ENCODE results near the gene ARHGEF10L. TPM values are rescaled to one million over a fixed set of nuclear protein-coding genes. Genes with fewer than 3 reads are reported as not detected.

Gene ARHGEF10L
- polyA plus RNA-seq, 1 donor = 29.4 TPM

GRCh38 chr1:17639703-17640340 lies 100.3 kb downstream of the ARHGEF10L start:
- no peak for DNase-seq

GRCh38 chr1:17640393-17640792 lies 100.9 kb downstream of the ARHGEF10L start:
- no peak for DNase-seq

GRCh38 chr1:17640975-17641374 lies 101.5 kb downstream of the ARHGEF10L start:
- DNase-seq = no peak

GRCh38 chr1:17642169-17642568 lies 102.7 kb downstream of the ARHGEF10L start:
- DNase-seq = no peak

GRCh38 chr1:17642943-17643342 lies 103.4 kb downstream of the ARHGEF10L start:
- no peak for DNase-seq

GRCh38 chr1:17643861-17644703 lies 104.6 kb downstream of the ARHGEF10L start:
- no peak for DNase-seq

GRCh38 chr1:17645068-17645911 lies 105.8 kb downstream of the ARHGEF10L start:
- no peak for DNase-seq

GRCh38 chr1:17646444-17647280 lies 107.2 kb downstream of the ARHGEF10L start:
- no peak for DNase-seq

GRCh38 chr1:17648457-17649145 lies 109.1 kb downstream of the ARHGEF10L start:
- DNase-seq = no peak

GRCh38 chr1:17649371-17650106 lies 110.0 kb downstream of the ARHGEF10L start:
- DNase-seq = no peak

- DNase-seq = no peak
Observed at GRCh38 chr1:17653276-17653675, 113.8 kb downstream of the ARHGEF10L start.

GRCh38 chr1:17653728-17654351 lies 114.3 kb downstream of the ARHGEF10L start:
- peak; percentile 51 for DNase-seq

- DNase-seq = no peak
Observed at GRCh38 chr1:17654519-17654918, 115.0 kb downstream of the ARHGEF10L start.

GRCh38 chr1:17655169-17655568 lies 115.7 kb downstream of the ARHGEF10L start:
- DNase-seq = no peak

- DNase-seq = no peak
Observed at GRCh38 chr1:17655922-17656321, 116.4 kb downstream of the ARHGEF10L start.

- DNase-seq = no peak
Observed at GRCh38 chr1:17657436-17657835, 117.9 kb downstream of the ARHGEF10L start.

- no peak for DNase-seq
Observed at GRCh38 chr1:17658837-17659236, 119.3 kb downstream of the ARHGEF10L start.

GRCh38 chr1:17661546-17662157 lies 122.2 kb downstream of the ARHGEF10L start:
- peak; percentile 49 for DNase-seq

- no peak for DNase-seq
Observed at GRCh38 chr1:17662296-17662695, 122.8 kb downstream of the ARHGEF10L start.

GRCh38 chr1:17662786-17663185 lies 123.3 kb downstream of the ARHGEF10L start:
- no peak for DNase-seq

Measured in hindlimb muscle (tissue), 1 donor.